Non-pigmented ciliary epithelial cell (primary cell): ENCODE results near the gene ORAI1.
"Not testable (repeated sequence)": the region's sequence is repeated elsewhere in the genome, so short reads cannot be mapped to it uniquely, and the experiment has no call there.

ENCODE experiments used
- DNase-seq: peaks from one replicate; pipeline ENCODE4 v3.0.0-alpha.2; 2010; ENCODE audit warnings: low read depth

Gene ORAI1

DNA sequence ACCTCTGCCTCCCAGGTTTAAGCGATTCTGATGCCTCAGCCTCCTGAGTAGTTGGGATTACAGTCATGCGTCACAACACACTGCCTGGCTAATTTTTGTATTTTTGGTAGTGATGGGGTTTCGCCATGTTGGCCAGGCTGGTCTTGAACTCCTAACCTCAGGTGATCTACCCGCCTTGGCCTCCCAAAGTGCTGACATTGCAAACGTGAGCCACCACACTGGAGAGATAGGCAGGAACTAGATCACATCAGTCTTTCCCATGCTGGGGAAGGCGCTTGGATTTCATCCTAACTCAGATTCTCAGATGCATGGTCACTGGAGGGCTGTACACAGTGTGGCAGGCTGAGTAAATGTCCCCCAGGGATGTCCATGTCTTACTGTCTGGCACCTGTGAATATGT lies 18.0 kb upstream of the ORAI1 start:
- no peak for DNase-seq

DNA sequence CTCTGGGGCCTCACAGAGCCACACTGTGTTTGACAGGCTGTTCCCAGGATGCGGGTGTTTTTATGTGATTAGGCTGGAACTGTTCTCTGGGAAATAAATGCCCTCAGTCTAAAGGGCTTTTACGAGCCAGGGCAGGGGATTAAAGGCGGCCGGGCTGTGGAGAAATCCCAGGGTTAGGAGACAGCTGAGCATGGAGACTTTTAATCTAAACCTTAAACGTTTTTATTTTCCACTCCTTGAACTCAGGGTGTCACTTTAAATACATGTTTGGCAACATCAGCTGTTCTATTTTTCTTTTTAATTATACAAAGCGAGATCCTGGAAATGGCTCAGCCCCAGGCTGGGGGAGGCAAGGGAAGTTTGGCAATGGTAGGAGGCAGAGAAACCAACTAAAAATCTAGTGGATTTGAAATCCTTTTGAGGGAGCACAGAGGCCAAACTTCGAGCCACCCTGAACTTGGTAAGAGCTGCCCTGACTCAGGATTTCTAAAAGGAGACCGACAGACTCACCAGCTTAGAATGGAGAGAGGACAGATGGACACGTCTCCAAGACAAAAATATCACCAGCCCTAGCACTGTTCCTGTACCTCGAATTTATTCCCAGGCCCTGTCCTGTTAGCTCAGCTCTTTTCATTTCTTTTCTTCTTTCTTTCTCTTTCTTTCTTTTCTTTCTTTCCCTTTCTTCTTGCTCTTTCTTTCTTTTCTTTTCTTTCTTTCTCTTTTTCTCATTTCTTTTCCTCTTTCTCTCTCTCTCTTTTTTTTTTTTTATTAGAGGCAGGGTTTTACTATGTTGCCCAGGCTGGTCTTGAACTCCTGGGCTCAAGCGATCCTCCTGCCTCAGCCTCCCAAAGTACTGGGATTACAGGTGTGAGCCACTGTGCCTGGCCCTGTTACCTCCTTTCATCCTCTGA lies 15.8 kb upstream of the ORAI1 start:
- no peak for DNase-seq

DNA sequence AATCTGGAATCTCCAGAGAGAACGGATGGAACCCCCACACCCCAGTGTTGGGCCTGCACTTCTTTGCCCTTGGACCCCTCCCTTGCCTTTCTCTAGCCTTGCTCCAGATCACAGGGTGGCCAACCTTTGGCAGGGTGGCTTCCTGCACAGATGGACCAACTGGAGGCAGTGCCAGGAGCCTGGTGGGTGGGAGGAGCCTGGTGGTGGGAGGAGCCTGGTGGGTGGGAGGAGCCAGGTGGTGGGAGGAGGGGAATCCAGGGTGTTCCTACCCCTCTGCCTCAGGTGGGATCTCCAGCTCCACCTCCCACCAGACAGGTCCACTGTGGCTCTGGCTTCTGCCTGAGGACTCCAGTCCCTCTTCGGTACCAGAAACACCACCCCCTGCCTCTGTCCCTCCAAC lies 15.0 kb upstream of the ORAI1 start:
- DNase-seq: no peak

DNA sequence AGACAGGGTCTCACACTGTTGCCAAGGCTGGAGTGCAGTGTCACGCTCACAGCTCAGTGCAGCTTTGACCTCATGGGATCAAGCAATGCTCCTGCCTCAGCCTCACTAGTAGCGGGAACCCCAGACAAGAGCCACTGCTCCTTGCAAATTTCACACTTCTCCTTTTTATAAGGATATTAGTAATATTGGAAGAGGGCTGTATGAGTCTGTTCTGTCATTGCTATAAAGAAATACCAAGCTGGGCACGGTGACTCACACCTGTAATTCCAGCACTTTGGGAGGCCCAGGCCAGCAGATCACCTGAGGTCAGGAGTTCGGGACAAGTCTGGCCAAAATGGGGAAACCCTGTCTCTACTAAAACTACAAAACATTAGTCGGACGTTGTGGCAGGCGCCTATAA lies 12.9 kb upstream of the ORAI1 start:
- no peak for DNase-seq

DNA sequence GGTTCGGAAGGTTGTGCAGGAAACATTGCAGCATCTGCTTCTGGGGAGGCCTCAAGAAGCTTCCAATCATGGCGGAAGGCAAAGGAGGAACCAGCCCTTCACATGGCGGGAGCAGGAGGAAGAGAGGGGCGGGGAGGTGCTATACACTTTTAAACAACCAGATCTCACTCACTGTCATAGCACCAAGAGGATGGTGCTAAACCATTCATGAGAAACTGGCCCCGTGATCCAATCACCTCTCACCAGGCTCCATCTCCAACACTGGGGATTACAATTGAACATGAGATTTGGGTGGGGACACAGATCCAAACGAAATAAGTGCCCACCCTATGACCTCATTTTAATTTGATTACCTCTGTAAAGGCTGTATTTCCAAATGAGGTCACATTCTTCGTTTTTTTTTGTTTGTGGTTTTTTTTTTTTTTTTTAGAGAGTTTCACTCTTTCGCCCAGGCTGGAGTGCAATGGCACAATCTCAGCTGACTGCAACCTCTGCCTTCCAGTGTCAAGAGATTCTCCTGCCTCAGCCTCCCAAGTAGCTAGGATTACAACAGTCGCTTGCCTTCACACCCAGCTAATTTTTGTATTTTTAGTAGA lies 11.4 kb upstream of the ORAI1 start:
- no peak for DNase-seq

DNA sequence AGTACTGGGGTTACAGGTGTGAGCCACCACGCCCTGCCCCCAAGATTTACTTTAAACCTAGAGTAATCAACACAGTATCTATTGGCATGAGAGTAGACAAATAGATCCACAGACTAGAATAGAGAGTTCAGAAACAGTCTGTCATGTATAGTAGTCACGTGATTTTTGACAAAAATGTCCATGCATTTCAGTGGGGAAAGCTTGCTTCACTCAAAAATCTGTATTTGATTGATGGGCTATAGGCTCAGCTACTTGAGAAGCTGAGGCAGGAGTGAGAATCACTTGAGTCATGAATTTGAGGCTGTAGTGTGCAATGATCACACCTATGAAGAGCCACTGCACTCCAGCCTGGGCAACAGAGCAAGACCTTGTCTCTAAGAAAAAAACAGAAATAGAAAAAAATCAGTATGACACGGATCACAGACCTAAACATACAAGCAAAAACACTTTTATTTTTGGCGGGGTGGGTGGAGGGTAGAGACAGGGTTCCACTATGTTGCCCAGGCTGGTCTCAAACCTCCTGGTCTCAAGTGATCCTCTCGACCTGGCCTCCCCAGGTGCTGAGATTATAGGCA lies 7.6 kb upstream of the ORAI1 start:
- no peak for DNase-seq

DNA sequence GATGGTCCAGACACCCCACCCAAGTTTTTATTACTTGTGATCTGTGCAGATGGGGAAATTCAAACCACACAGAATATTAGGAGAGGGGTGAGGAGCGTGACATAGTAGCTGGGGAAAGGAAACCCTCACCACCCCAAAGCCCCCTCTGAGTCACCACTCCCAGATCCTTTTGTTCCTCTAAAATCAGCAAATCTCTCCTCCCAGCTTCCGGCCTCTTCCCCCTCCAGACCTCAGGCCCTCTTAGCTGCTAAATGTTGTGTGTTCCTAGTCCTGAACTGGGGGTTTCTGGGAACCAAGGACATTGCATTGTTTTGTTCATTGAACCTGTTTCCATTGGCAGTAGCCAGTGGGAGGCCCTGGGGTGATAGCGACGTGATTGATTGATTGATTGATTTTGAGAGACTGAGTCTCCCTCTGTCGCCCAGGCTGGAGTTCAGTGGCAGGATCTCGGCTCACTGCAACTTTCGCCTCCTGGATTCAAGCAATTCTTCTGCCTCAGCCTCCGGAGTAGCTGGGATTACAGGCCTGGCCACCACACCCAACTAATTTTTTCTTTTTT lies 5.9 kb upstream of the ORAI1 start:
- no peak for DNase-seq

DNA sequence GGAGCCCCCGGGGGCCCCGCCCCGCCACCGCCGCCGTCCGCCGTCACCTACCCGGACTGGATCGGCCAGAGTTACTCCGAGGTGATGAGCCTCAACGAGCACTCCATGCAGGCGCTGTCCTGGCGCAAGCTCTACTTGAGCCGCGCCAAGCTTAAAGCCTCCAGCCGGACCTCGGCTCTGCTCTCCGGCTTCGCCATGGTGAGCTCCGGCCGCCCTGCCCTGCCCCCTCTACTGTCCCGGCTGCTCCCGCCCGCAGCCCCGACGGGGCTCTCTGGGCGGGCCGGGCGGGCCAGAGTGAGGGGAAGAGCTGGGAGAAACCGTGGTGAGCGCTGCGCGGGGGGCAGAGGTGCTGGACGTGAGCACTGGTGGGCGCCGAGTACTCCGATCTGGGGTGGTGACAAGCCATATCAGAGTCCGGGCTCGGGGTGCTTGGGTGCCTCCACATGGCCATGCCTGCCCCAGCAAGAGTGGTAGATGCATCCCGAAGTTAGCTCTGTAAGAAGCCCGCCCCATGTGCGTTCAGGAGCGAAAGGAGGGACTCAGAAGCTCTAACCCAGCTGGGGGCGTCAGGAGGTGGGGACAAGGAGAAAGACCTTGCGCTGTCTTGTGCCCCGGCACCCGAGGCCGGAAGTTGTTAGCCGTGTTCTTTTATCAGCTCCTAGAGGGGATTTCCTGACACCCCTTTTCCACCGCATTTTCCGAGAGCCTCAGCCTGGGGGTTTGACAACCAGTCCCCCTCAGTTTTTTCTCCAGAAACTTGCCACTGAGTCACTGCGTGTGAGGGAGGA lies 717 bp downstream of the ORAI1 start:
- DNase-seq: no peak

DNA sequence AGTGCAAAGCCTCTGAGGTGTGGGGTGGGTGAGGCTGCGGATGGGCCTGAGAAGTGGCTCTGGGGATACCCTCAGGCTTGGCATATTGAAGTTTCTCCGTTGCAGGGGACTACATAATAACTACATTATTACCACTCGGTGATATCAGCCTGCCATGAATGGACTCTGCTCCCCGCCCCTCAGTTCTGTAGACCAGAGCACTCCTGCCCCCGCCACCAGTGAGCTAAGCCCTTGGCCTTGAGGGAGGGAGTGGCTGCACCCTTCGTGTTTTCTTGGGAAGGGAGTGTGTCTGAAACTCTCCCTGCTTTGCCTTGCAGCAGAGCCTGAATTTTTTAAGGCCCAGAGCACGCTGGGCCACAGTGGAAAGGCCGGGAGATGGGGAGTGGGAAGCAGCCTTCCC lies 1.7 kb downstream of the ORAI1 start:
- no peak for DNase-seq

DNA sequence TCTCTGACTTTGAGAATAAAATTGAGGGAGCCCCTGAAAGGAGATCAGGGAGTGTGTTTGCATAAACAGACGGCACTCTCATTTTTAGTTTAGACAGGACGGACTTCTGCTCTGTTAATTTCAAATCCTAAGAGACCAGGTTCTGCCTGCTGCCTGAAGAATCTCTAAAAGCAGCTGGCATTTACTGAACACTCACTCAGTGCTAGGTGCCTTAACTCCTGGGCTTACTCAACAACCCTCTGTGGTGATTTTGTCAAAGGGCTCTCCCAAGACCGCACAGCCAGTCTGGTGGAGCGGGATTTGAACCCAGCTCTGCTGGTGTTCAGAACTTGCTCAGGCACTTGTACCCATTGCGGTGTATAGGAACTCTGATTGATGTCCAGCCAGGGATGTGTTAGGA lies 2.2 kb downstream of the ORAI1 start:
- no peak for DNase-seq

DNA sequence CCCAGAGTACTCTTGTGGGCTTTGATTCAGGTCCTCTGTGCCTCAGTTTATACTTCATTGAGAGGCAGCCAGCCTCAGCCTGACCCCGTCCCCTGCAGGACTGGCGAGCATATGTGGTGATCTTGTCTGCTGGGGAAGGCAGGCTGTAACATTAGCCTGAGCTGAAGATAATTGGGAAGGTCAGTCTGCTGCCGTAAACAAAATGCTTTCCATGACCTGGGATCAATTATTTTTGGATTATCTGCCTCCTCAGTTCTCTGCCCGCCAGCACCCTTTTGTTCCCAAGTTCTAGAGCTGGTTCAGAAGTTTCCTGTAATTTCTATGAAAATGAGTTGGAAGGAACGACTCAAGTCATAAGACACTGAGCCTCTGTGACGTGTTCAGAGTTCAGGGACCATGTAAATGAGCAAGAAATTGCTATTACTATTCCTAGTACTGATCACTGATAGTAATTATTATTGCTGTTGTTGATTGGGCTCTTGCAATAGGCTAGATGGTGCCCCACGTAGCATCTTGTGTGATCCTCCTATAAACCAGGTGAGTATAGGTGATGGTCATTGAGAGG lies 4.5 kb downstream of the ORAI1 start:
- DNase-seq: no peak

DNA sequence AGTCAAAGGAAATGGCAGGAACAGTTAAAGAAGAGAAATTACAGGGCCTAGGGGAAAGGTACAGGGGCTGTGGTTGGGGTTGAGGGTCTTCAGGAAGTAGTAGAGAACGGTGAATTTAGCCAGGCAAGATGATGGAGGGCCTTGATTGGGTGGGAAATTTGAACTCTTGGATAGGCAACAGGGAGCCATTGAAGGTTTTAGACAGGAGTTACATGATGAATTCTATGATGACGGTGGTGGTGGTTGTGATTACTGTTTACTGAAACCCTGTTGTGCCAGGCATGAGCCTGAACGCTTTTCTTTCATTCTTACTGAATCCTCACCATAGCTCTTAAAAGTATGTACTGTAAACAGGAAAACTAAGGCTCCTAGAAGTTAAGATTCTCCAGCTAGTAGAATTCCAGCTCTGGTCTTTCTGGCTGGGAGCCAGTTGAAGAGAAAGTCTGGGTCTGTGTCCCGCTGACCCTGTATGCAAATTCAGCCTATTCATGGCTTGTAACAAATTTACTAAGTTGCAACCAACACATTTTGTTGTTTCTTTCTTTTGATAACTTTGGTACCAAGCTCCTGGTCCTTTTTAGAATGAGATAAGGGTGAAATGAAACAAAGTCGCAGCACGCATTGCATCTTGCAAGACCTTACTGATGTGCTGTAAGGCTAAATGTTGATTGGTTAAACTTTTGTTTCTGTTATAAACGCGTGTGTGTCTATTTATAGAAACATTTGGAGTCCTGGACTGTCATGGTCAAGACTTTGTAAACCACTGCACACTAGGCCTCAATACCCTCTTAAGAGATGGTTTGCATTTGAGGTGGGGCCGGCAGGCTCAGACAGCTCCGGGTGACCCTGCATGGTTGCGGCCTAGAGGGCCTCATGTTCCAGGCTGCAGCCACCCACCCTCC lies 6.0 kb downstream of the ORAI1 start:
- DNase-seq: no peak

DNA sequence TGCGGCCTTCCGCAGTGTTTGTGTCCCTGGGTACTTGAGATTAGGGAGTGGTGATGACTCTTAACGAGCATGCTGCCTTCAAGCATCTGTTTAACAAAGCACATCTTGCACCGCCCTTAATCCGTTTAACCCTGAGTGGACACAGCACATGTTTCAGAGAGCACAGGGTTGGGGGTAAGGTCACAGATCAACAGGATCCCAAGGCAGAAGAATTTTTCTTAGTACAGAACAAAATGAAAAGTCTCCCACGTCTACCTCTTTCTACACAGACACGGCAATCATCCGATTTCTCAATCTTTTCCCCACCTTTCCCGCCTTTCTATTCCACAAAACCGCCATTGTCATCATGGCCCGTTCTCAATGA lies 7.5 kb downstream of the ORAI1 start:
- DNase-seq: not testable (repeated sequence)

DNA sequence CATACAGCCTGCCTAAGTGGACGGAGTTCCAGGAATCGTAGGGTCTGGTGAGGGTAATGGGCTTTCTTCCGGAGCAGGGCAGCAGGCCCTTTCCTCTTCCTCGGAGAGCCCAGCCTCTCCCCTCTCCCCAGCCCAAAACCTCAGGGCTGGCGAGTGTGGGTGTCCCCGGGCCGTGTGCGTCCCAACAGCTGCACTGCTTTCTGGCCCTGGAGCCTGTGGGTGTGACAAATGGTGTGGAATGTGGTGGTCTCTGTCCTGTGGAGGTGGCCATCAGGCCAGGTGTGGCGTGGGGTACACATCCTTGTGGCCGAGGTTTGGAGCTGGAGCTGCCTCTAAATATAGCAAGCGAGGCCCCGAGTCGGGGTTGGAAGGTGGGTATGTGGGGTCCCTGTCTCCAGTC lies 8.5 kb downstream of the ORAI1 start:
- no peak for DNase-seq

DNA sequence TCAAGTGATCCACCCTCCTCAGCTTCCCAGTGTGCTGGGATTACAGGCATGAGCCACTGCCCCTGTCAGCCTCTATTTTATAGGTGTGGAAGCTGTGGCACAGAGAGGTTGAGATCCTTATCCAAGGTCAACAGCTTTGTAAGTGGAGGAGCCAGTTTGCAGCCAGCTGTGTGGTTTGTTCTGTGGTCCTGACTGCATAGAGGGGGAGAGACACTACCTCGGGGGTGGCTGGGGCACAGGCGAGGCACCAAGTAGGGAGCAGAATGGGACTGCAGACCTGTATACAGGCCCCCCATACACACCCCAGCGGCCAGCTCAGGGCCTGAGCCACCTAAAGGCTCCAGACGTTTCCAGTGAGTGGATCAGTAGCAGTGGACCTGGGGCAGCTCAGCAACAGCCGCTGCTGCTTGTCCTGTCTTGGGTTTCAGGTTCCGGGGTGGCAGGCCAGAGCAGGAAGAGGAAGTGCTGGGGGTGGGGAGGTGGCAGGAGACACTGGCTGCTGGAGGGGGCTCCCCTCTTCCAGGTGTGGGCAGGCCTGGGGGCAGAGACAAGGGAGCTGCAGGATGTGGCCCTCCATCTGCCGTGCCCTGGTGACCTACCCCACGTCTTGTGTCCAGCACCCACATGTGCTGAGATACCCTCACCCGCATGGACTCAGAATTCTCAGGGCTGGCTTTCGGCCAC lies 11.0 kb downstream of the ORAI1 start:
- no peak for DNase-seq

DNA sequence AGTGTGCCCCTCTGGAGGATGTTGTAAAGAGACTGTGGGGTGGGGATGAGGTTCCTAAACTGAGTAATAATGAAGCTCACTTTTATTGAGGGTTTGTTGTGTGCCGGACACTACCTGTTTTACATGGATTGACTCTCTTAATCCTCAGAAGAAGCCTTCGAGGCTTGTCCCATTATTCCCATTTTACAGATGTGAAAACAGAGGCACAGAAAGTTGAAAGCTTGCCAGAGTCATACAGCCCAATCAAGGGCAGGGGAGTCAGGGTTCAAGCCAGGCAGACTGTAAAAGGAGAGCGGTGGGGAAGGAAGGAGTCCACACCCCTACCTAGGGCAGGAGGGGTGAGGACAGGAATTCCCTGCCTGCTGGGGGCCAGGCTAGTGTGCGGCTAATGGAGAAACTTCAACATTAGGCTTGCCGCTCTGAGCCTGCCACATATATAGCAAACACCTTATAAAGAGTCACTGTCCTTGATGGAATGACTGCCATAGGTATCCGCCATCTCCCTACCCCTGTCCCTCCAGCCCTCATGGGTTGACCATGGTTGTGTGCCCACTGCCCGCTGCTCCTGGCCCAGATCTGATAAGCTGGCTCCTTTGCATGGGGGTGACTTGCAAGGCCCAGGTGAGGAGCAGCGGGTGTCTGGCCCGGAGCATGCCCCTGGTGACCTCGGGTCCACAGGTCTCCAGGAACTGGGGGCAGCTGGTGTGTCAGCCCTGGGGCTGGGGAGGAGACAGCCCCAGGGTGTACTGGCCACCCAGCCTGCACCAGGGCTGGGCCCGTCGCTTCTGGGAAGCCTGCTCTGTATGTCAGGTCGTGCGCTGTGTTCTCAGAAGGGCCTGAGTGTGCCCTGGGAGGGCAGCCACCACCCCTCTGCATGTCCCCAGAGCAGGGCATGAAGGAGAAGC lies 12.2 kb downstream of the ORAI1 start:
- no peak for DNase-seq

DNA sequence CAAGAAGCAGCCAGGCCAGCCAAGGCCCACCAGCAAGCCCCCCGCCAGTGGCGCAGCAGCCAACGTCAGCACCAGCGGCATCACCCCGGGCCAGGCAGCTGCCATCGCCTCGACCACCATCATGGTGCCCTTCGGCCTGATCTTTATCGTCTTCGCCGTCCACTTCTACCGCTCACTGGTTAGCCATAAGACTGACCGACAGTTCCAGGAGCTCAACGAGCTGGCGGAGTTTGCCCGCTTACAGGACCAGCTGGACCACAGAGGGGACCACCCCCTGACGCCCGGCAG lies 15.0 kb downstream of the ORAI1 start:
- DNase-seq: no peak

DNA sequence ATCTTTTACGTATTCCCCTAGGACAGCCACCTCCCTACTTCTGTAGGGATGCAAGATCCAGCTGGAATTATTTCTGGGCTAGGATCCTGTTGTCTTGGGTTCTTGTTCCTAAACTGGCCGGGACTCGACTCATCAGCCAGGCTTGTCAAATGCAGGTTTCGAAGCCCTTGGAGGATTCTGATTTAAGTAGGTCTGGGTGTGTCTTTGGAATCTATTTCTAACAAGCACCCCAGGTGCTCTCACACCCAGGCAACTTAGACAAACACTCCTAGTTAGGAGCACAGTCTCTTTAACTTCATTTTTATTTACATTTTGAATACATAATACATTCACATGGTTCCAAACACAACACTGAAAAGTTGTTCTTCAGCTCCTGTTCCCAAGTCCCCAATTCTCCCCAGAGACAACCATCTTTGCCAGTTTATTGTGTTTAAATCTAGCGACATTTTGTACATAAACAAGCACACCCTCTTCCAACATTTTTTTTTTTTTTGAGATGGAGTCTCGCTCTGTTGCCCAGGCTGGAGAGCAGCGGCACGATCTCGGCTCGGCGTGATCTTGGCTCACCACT lies 22.2 kb downstream of the ORAI1 start:
- no peak for DNase-seq

DNA sequence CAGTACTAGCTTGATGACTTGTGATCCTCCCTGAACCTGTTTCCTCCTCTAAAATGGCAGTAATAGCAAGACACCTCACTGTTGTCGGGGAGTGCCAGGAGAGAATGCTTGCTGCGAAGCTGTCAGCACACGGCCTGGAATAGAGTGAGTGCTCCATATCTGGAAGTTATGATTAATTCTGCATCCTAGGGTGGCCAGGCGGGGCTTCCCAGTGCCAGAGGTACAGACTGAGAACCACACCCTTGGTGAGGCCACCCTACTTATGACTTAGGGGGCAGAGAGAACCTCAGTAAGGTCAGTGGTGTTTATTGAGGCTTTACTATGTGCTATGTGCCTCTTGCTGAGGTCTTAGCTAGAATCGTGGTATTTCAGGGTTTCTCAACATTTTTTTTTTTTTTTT lies 23.0 kb downstream of the ORAI1 start:
- DNase-seq: no peak
